WTC11 (cell line): ENCODE data around the gene B3GALT4. TPM values are rescaled to one million over a fixed set of nuclear protein-coding genes. Genes with fewer than 3 reads are reported as not detected.
A peak's percentile ranks its signal among the peaks of the same experiment; 100 is the strongest.

Experiments used
- AFF4 ChIP-seq: sonication (generic); formaldehyde crosslinking; IDR thresholded peaks from 2 replicates; pipeline ENCODE4 v1.8.1; 2023; ENCODE audit warnings: mild to moderate bottlenecking, missing genetic modification reagents, borderline replicate concordance
- CTCF ChIP-seq: fragments of 200-600 bp; IDR thresholded peaks from 2 replicates; pipeline ENCODE4 v1.8.0; 2022; ENCODE audit warnings: antibody characterized with exemption
- E2F4 ChIP-seq: sonication (generic); formaldehyde crosslinking; IDR thresholded peaks from 2 replicates; pipeline ENCODE4 v1.8.1; 2022; ENCODE audit warnings: low read depth, mild to moderate bottlenecking, moderate library complexity, missing genetic modification reagents, borderline replicate concordance
- E2F5 ChIP-seq: sonication (generic); formaldehyde crosslinking; IDR thresholded peaks from 2 replicates; pipeline ENCODE4 v1.8.1; 2022; ENCODE audit warnings: mild to moderate bottlenecking, moderate library complexity, missing genetic modification reagents
- FOXK1 ChIP-seq: sonication (generic); formaldehyde crosslinking; IDR thresholded peaks from 2 replicates; pipeline ENCODE4 v1.8.0; 2022; ENCODE audit warnings: mild to moderate bottlenecking, moderate library complexity, missing genetic modification reagents
- FOXP1 ChIP-seq: sonication (generic); formaldehyde crosslinking; IDR thresholded peaks from 2 replicates; pipeline ENCODE4 v1.8.0; 2022; ENCODE audit warnings: missing genetic modification reagents, mild to moderate bottlenecking, moderate library complexity, borderline replicate concordance
- GABPB1 ChIP-seq: sonication (generic); formaldehyde crosslinking; IDR thresholded peaks from 2 replicates; pipeline ENCODE4 v1.8.1; 2023; ENCODE audit warnings: mild to moderate bottlenecking, missing genetic modification reagents
- MAX ChIP-seq: sonication (generic); formaldehyde crosslinking; IDR thresholded peaks from 2 replicates; pipeline ENCODE4 v1.8.0; 2022; ENCODE audit warnings: mild to moderate bottlenecking, missing genetic modification reagents
- NFYB ChIP-seq: sonication (generic); formaldehyde crosslinking; conservative IDR thresholded peaks from 2 replicates; pipeline ENCODE4 v1.8.0; 2022; ENCODE audit warnings: low read depth, missing genetic modification reagents
- NR1H2 ChIP-seq: sonication (generic); formaldehyde crosslinking; IDR thresholded peaks from 2 replicates; pipeline ENCODE4 v1.9.0; 2021; ENCODE audit warnings: mild to moderate bottlenecking, moderate library complexity, missing genetic modification reagents
- NR2C2 ChIP-seq: sonication (generic); formaldehyde crosslinking; IDR thresholded peaks from 2 replicates; pipeline ENCODE4 v1.8.0; 2022; ENCODE audit warnings: mild to moderate bottlenecking, missing genetic modification reagents
- NR3C1 ChIP-seq: sonication (generic); formaldehyde crosslinking; conservative IDR thresholded peaks from 2 replicates; pipeline ENCODE4 v1.8.1; 2023; ENCODE audit warnings: low read depth, mild to moderate bottlenecking, missing genetic modification reagents
- OVOL2 ChIP-seq: fragments of 250-450 bp; sonication (Bioruptor Pico); IDR thresholded peaks from 2 replicates; pipeline ENCODE4 v1.9.0; 2021; ENCODE audit warnings: mild to moderate bottlenecking, borderline replicate concordance
- TEAD1 ChIP-seq: sonication (generic); formaldehyde crosslinking; IDR thresholded peaks from 2 replicates; pipeline ENCODE4 v1.8.0; 2022; ENCODE audit warnings: mild to moderate bottlenecking, missing genetic modification reagents
- TEAD4 ChIP-seq: sonication (generic); formaldehyde crosslinking; IDR thresholded peaks from 2 replicates; pipeline ENCODE4 v1.8.0; 2022; ENCODE audit warnings: mild to moderate bottlenecking, missing genetic modification reagents
- ZBTB43 ChIP-seq: sonication (generic); formaldehyde crosslinking; IDR thresholded peaks from 2 replicates; pipeline ENCODE4 v1.8.1; 2023; ENCODE audit warnings: mild to moderate bottlenecking, missing genetic modification reagents
- ZNF121 ChIP-seq: sonication (generic); formaldehyde crosslinking; IDR thresholded peaks from 2 replicates; pipeline ENCODE4 v1.8.0; 2023; ENCODE audit warnings: missing genetic modification reagents
- ZNF425 ChIP-seq: fragments of 250-450 bp; sonication (Bioruptor Pico); conservative IDR thresholded peaks from 2 replicates; pipeline ENCODE4 v1.9.0; 2021; ENCODE audit warnings: mild to moderate bottlenecking
- total RNA-seq: library from RNA; stranded (reverse); gene quantifications from 3 replicates; pipeline ENCODE4 v1.2.3, GENCODE V29; 2021

The B3GALT4 gene
- total RNA-seq, 1 experiment from 2014 or later = 4.1 TPM

GRCh38 chr6:33288921-33289783 is 12.2 kb downstream of the B3GALT4 start, which contains the start of the genes PFDN6 and WDR46 (continued):
- TF ChIP-seq E2F5 (CRISPR knock-in tag) (no peak), CTCF (no peak), E2F4 (CRISPR knock-in tag) (no peak), ZNF425 (no peak), ZNF121 (CRISPR knock-in tag) (no peak), MAX (peak; percentile 45; the same call in 1 of the 2 replicates), FOXK1 (CRISPR knock-in tag) (peak; percentile 95), OVOL2 (no peak), NR1H2 (CRISPR knock-in tag) (no peak), NR2C2 (CRISPR knock-in tag) (peak; percentile 94), TEAD4 (CRISPR knock-in tag) (no peak), AFF4 (CRISPR knock-in tag) (no peak), NFYB (peak; percentile 75), TEAD1 (CRISPR knock-in tag) (no peak), GABPB1 (CRISPR knock-in tag) (peak; percentile 80), FOXP1 (CRISPR knock-in tag) (no peak), NR3C1 (CRISPR knock-in tag) (no peak), ZBTB43 (CRISPR knock-in tag) (no peak)
